Upper lobe of left lung (tissue), 4 donors: Measurements from ENCODE around the gene ANKRD44.

Experiments
- CTCF ChIP-seq, 6 experiments: fragments of 450-650 bp in 4 of 6; fragments of 200-600 bp in 2 of 6; sonication (generic) in 2 of 6; IDR thresholded peaks; one replicate each; pipeline ENCODE4 v1.5.1; 2016 to 2019; ENCODE audit warnings: antibody characterized with exemption in 6 of 6
- EP300 ChIP-seq, 4 donors: sonication (generic); formaldehyde crosslinking; IDR thresholded peaks; one replicate each; pipeline ENCODE4 v1.5.1; 2017; ENCODE audit warnings: antibody characterized with exemption in 4 of 4, control low read depth in 2 of 4
- POLR2A ChIP-seq, 4 donors: fragments of 450-650 bp; IDR thresholded peaks; one replicate each; pipeline ENCODE4 v1.5.1; 2016 to 2017; ENCODE audit warnings: antibody characterized with exemption in 4 of 4, mild to moderate bottlenecking in 2 of 4

GRCh38 chr2:196985511-196986183 is 324.9 kb downstream of the ANKRD44 start:
- TF ChIP-seq CTCF (IDR thresholded peaks at IDR 0.05): no peak
- TF ChIP-seq EP300 (IDR thresholded peaks at IDR 0.05): no peak
- TF ChIP-seq POLR2A (IDR thresholded peaks at IDR 0.05): no peak
